ENCODE measurements around the gene LTF. TPM values are rescaled to one million over a fixed set of nuclear protein-coding genes. Genes with fewer than 3 reads are reported as not detected.

Gene LTF
- not detected for polyA plus RNA-seq (2012; ENCODE audit: low read depth, missing spikeins)

GRCh38 chr3:46464326-46465195, at the start of gene LTF:
LTF (minus strand) TSS chr3:46464905; CDS start chr3:46464867, 38 bp downstream.
- DNase-seq (ENCODE audit: insufficient read length, low spot score) (no peak), FAIRE-seq (no peak)
- TF ChIP-seq TAF1 (IDR thresholded peaks at IDR 0.05; ENCODE audit: low read depth, low read length) = no peak
- TF ChIP-seq PAX5 (IDR thresholded peaks at IDR 0.05; ENCODE audit: insufficient read depth, low read length, severe bottlenecking) = no peak
- no peak for TF ChIP-seq POU2F2 (IDR thresholded peaks at IDR 0.05; ENCODE audit: low read depth, low read length)
- TF ChIP-seq POLR2A (IDR thresholded peaks at IDR 0.05; ENCODE audit: low read depth, low read length) = no peak
- TF ChIP-seq SPI1 (IDR thresholded peaks at IDR 0.05; ENCODE audit: low read depth, low read length) = no peak
- no peak for TF ChIP-seq POLR2AphosphoS5 (IDR thresholded peaks at IDR 0.05; ENCODE audit: low read depth, low read length)

GRCh38 chr3:46512191-46512749, 47.6 kb upstream of the LTF start:
- TF ChIP-seq POLR2A (IDR thresholded peaks at IDR 0.05; ENCODE audit: low read depth, low read length) (no peak), TAF1 (IDR thresholded peaks at IDR 0.05; ENCODE audit: low read depth, low read length) (no peak), POLR2AphosphoS5 (IDR thresholded peaks at IDR 0.05; ENCODE audit: low read depth, low read length) (no peak), PAX5 (IDR thresholded peaks at IDR 0.05; ENCODE audit: insufficient read depth, low read length, severe bottlenecking) (no peak), POU2F2 (IDR thresholded peaks at IDR 0.05; ENCODE audit: low read depth, low read length) (no peak)
- FAIRE-seq = peak; percentile 33
- no peak for DNase-seq (ENCODE audit: insufficient read length, low spot score)

GRCh38 chr3:46509661-46510187, 45.0 kb upstream of the LTF start:
- no peak for FAIRE-seq
- TF ChIP-seq POLR2A (IDR thresholded peaks at IDR 0.05; ENCODE audit: low read depth, low read length) = no peak
- no peak for TF ChIP-seq POLR2AphosphoS5 (IDR thresholded peaks at IDR 0.05; ENCODE audit: low read depth, low read length)
- no peak for TF ChIP-seq SPI1 (IDR thresholded peaks at IDR 0.05; ENCODE audit: low read depth, low read length)
- TF ChIP-seq PAX5 (IDR thresholded peaks at IDR 0.05; ENCODE audit: insufficient read depth, low read length, severe bottlenecking) = no peak
- TF ChIP-seq POU2F2 (IDR thresholded peaks at IDR 0.05; ENCODE audit: low read depth, low read length) = no peak
- no peak for TF ChIP-seq TAF1 (IDR thresholded peaks at IDR 0.05; ENCODE audit: low read depth, low read length)
- DNase-seq (ENCODE audit: insufficient read length, low spot score) = no peak

- DNase-seq (ENCODE audit: insufficient read length, low spot score) = no peak
- no peak for TF ChIP-seq SPI1 (IDR thresholded peaks at IDR 0.05; ENCODE audit: low read depth, low read length)
- no peak for TF ChIP-seq POU2F2 (IDR thresholded peaks at IDR 0.05; ENCODE audit: low read depth, low read length)
- no peak for FAIRE-seq
Measured at GRCh38 chr3:46508850-46509591, 44.3 kb upstream of the LTF start.

GRCh38 chr3:46506526-46506925, 41.8 kb upstream of the LTF start:
- no peak for FAIRE-seq
- no peak for TF ChIP-seq SPI1 (IDR thresholded peaks at IDR 0.05; ENCODE audit: low read depth, low read length)
- TF ChIP-seq POLR2A (IDR thresholded peaks at IDR 0.05; ENCODE audit: low read depth, low read length) = no peak
- TF ChIP-seq PAX5 (IDR thresholded peaks at IDR 0.05; ENCODE audit: insufficient read depth, low read length, severe bottlenecking) = no peak
- no peak for TF ChIP-seq POU2F2 (IDR thresholded peaks at IDR 0.05; ENCODE audit: low read depth, low read length)
- TF ChIP-seq POLR2AphosphoS5 (IDR thresholded peaks at IDR 0.05; ENCODE audit: low read depth, low read length) = no peak
- TF ChIP-seq TAF1 (IDR thresholded peaks at IDR 0.05; ENCODE audit: low read depth, low read length) = no peak
- no peak for DNase-seq (ENCODE audit: insufficient read length, low spot score)

GRCh38 chr3:46505953-46506352, 41.2 kb upstream of the LTF start:
- peak; percentile 74 for FAIRE-seq
- TF ChIP-seq TAF1 (IDR thresholded peaks at IDR 0.05; ENCODE audit: low read depth, low read length) (no peak), POU2F2 (IDR thresholded peaks at IDR 0.05; ENCODE audit: low read depth, low read length) (no peak), POLR2A (IDR thresholded peaks at IDR 0.05; ENCODE audit: low read depth, low read length) (no peak), PAX5 (IDR thresholded peaks at IDR 0.05; ENCODE audit: insufficient read depth, low read length, severe bottlenecking) (no peak), POLR2AphosphoS5 (IDR thresholded peaks at IDR 0.05; ENCODE audit: low read depth, low read length) (no peak), SPI1 (IDR thresholded peaks at IDR 0.05; ENCODE audit: low read depth, low read length) (no peak)

GRCh38 chr3:46504789-46505188, 40.1 kb upstream of the LTF start:
- FAIRE-seq (no peak), DNase-seq (ENCODE audit: insufficient read length, low spot score) (no peak)
- no peak for TF ChIP-seq SPI1 (IDR thresholded peaks at IDR 0.05; ENCODE audit: low read depth, low read length)
- no peak for TF ChIP-seq POLR2AphosphoS5 (IDR thresholded peaks at IDR 0.05; ENCODE audit: low read depth, low read length)
- no peak for TF ChIP-seq POLR2A (IDR thresholded peaks at IDR 0.05; ENCODE audit: low read depth, low read length)

More at GRCh38 chr3:46505953-46506352, 41.2 kb upstream of the LTF start:
- DNase-seq (ENCODE audit: insufficient read length, low spot score) = no peak

GRCh38 chr3:46503200-46503874, 38.6 kb upstream of the LTF start:
- TF ChIP-seq SPI1 (IDR thresholded peaks at IDR 0.05; ENCODE audit: low read depth, low read length) = no peak
- TF ChIP-seq PAX5 (IDR thresholded peaks at IDR 0.05; ENCODE audit: insufficient read depth, low read length, severe bottlenecking) = no peak
- TF ChIP-seq POU2F2 (IDR thresholded peaks at IDR 0.05; ENCODE audit: low read depth, low read length) = no peak
- TF ChIP-seq POLR2A (IDR thresholded peaks at IDR 0.05; ENCODE audit: low read depth, low read length) = no peak
- no peak for TF ChIP-seq POLR2AphosphoS5 (IDR thresholded peaks at IDR 0.05; ENCODE audit: low read depth, low read length)
- no peak for TF ChIP-seq TAF1 (IDR thresholded peaks at IDR 0.05; ENCODE audit: low read depth, low read length)
- peak; percentile 48 for FAIRE-seq

GRCh38 chr3:46501702-46502101, 37.0 kb upstream of the LTF start:
- FAIRE-seq (no peak), DNase-seq (ENCODE audit: insufficient read length, low spot score) (no peak)
- no peak for TF ChIP-seq POLR2AphosphoS5 (IDR thresholded peaks at IDR 0.05; ENCODE audit: low read depth, low read length)
- TF ChIP-seq PAX5 (IDR thresholded peaks at IDR 0.05; ENCODE audit: insufficient read depth, low read length, severe bottlenecking) = no peak
- TF ChIP-seq POLR2A (IDR thresholded peaks at IDR 0.05; ENCODE audit: low read depth, low read length) = no peak
- no peak for TF ChIP-seq POU2F2 (IDR thresholded peaks at IDR 0.05; ENCODE audit: low read depth, low read length)
- no peak for TF ChIP-seq TAF1 (IDR thresholded peaks at IDR 0.05; ENCODE audit: low read depth, low read length)
- TF ChIP-seq SPI1 (IDR thresholded peaks at IDR 0.05; ENCODE audit: low read depth, low read length) = no peak

More at GRCh38 chr3:46503200-46503874, 38.6 kb upstream of the LTF start:
- DNase-seq (ENCODE audit: insufficient read length, low spot score) = no peak

All from GM12891 (cell line).